Stimulated activated CD4-positive, alpha-beta T cell treated with anti-CD3 and anti-CD28 coated beads, Interleukin-1b, Interleukin-23, amount 100 ng/mL, for 4 hours (primary cell): ENCODE data around the gene TGFBR1.

Source experiments
- DNase-seq, 2 donors: peaks; one replicate each; pipeline ENCODE4 v3.0.0-alpha.2; 2020; ENCODE audit warnings: low read depth in 2 of 2

The TGFBR1 gene

DNA sequence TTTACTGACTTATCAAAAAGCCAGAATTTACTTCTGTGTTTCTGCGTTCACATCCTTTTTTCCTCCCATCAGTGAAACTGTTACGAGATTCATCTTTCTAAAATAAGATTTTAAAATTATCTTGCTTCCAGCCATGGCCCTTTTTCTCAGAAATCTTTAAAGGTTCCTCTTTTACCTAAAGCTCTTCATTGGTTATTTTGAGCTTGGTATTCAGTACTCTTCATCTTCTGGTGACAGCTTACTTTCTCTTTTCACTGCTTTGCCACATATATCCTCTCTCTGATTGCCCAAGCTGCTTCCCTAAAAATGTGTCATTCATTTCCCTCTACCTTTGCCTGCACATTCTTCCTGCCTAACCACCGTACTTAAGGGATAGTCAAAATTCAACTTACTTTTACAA is 32.3 kb downstream of the TGFBR1 start:
- no peak for DNase-seq

DNA sequence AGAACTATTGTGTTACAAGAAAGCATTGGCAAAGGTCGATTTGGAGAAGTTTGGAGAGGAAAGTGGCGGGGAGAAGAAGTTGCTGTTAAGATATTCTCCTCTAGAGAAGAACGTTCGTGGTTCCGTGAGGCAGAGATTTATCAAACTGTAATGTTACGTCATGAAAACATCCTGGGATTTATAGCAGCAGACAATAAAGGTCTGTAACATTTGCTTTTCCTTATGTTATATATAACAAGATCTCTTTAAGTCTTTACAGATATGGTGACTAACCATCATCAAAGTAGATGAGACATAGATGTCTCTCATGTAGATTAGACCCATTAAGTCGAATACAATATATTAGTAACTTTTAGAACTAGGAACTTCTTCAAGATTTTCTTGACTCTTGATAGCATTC is 33.0 kb downstream of the TGFBR1 start:
- no peak for DNase-seq

DNA sequence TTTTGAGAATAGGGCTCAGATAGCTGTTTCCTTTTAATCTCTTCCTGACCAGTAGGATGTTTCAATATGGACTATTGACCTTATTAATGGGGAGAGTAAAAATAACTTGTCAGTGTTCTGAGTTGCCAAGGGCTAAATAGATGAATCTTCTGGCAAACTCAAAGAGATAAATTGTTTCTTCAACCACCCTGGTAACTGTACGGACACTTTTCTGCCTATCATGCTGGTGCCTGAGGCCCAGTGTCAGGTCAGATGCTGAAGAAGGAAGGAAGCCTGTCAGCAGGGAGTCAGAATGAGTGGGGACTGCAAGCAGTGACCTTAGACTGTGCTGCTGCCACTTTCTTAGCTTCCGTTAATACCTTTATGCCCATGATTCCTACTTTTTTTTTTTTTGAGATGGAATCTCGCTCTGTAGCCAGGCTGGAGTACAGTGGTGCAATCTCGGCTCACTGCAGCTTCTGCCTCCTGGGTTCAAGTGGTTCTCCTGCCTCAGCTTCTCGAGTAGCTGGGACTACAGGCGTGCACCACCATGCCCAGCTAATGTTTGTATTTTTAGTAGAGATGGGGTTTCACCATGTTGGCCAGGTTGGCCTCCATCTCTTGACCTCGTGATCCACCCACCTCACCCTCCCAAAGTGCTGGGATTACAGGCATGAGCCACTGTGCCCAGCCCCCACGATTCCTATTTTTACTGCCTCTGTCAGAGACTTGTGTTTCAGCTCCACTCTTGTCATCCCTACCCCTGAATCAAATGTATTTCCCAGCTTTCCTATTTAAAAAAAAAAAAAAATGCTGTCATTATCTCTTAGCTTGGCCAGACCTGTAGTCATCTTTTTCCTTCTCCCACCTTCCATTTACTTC is 33.7 kb downstream of the TGFBR1 start:
- DNase-seq: no peak

DNA sequence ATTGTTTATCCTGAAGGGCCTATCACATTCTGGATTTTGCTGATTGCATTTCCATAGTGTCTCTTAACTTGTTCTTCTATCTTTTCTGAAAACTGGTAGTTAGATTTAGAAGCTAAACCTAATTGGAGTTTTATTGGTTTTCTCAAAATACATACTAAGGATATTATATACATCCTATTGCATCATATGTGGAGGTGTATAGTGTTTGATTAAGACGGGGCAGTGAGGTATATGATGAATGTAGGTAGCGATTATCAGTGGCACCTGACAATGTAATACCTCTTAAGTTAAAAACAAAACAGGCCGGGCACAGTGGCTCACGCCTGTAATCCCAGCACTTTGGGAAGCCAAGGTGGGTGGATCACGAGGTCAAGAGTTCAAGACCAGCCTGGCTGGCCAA is 35.0 kb downstream of the TGFBR1 start:
- no peak for DNase-seq

DNA sequence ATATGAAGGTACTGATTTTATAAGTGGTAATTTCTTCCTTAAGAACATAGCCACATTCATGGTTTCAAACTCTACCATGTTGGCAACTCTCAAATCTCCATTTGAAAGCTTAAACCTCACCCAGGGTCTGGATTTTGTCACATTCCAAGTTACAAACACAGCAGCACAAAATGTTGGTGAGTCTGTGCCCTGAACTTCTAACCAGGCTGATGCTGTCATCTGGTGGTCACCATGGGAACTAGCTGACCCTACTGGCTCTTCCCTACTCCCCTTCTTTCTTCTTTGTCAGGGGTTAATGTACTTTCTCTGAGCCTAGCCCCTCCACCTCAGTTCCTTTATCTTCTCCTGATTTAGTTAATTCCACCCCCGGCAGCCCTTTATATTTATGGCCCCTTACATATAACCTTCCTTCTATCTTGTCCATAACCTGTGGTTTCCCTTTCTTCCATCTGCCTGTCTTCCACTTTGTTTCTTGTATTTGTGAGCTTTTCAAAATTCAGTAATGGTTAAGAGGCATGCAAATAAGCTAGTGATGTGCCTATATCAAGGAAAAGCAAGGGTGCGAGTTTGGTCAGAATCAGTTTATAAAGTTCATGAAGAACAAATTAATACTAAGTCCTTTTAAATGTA is 35.9 kb downstream of the TGFBR1 start:
- peak; percentile 22 to 47 for DNase-seq

DNA sequence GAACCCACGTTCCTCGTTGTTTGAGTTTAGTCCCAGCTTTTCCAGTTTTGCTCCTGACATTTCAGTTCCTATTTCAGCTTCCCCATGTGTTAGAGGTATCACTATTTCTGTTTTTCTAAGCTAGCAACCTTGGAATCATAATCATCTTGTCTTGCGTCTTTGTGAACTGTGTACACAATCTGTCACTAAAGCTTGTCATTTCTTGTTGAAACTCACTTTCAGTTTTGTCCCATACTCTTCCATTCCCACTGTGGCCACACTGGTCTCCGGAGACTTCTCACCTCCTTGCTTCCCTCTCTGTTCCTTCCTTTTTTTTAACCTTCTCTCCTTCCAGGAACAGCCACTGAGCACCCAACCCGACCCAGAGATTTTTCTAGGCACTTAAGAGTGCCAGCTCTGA is 36.9 kb downstream of the TGFBR1 start:
- DNase-seq: no peak

DNA sequence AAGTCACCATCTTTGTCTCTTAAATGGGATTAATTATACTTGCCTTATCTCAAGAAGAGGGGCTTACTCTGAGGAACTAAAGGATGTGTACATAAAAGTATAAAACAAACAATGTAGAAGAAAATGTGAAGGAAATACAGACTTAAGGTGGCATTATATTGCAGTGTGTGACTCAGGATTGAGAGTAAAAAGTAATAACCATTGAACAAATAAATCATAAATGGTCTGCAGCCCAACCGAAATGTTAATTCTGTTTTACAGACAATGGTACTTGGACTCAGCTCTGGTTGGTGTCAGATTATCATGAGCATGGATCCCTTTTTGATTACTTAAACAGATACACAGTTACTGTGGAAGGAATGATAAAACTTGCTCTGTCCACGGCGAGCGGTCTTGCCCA is 37.4 kb downstream of the TGFBR1 start:
- no peak for DNase-seq

DNA sequence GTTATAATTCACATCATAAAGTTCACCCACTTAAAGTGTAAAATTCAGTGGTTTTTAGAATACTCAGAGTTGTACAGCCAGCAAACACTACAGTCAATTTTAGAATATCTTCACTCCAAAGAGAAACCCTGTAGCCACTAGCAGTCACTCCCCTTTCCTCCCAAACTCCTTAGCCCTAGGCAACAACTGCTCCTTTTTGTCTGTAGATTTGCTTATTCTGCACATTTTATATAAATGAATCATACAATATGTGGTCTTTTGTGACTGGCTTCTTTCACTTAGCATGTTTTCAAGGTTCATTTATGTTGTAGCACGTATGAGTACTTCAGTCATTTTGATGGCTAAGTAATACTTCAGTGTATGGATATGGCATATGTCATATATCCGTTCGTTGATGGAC is 38.7 kb downstream of the TGFBR1 start:
- no peak for DNase-seq

DNA sequence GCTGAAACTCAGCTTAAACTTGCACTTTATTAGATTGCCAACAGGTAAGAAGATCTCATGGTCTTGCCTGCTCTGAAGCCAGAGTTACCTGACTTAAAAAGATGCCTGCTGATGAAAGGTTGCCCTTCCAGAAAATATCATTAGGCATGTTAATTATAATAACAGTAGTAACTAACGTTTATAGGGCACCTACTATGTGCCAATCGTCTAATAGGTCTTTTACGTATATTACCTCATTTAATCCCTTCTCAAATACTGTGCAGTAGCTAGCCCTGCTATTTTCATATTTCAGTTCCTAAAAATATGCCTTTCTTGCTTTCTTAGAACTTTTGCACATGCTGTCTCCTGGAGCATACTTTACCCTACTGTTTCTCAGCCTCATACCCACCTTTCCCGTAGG is 40.1 kb downstream of the TGFBR1 start:
- DNase-seq: no peak

DNA sequence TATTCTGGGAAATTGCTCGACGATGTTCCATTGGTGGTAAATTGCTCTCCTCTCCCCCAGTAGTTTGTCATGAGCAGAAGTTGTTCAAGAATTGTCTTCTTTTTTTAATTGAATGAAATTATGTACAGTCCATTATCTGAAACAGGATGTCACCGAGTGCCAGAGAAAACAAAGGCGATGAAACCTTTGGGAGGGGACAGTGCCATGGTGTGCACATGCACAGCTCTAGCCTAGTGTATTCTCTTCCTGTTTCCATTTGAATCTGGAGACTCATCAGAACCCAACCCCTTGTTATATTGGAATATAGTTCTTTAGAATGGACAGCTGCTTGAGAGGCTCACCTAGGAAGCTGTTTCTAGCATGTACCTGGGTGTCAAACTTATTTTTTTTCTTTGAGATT is 41.7 kb downstream of the TGFBR1 start:
- DNase-seq: no peak

DNA sequence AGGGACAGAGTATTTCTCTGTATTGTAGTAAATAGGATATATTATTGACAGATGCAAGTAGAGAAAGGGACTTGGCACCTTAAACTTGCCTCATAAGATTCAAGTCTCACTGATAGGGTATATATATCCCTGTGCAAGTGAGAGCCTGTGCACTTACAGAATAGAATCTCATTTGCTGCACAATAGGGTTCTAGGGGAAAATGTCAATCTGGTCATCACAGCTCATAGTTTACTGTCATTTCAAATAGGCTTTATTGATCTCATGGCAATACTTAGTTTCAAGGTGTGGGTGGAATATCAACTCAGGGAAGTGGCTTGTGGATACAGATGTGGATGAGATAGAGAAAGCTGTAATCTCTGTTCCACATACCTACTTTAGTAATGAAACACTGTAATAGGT is 42.3 kb downstream of the TGFBR1 start:
- DNase-seq: no peak

DNA sequence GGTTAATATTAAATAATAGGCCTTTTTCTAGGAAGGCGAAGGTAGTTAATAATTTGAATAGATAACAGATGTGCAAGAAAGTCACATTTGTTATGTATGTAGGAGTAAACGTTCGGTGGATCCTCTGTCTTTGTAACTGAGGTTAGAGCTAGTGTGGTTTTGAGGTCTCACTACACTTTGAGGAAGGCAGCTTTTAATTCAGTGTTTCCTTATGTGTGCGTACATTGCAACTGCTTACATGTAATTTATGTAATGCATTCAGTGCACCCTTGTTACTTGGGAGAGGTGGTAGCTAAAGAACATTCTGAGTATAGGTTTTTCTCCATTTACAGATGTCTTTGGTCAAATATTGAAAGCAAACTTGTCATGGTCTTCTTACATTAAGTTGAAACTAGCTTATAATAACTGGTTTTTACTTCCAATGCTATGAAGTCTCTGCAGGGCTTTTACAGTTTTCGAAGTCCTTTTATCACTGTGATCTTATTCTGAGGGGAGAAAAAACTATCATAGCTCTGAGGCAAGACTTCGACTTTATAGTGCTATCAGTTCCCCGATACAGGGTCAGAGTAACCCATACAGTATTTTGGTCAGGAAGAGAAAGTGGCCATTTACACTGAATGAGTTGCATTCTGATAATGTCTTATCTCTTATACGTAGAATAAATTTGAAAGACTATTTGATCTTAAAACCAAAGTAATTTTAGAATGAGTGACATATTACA is 45.7 kb downstream of the TGFBR1 start:
- no peak for DNase-seq

DNA sequence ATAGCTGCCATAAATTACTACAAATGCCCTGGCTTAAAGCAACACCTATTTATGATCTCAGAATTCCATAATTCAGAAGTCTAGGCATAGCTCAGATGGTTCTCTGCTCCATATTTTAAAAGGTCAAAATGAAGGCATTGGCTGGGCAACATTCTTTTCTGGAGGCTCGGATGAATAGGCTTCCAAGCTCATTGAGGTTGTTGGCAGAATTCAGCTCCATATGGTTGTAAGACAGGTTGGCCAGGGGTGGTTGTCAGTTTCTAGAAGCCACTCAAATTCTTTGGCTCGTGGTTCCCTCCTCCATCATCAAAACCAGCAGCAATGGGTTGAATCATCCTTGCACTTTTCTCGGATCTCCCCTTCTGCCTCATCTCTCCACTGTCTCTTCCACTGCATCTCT is 49.4 kb downstream of the TGFBR1 start:
- DNase-seq: no peak

DNA sequence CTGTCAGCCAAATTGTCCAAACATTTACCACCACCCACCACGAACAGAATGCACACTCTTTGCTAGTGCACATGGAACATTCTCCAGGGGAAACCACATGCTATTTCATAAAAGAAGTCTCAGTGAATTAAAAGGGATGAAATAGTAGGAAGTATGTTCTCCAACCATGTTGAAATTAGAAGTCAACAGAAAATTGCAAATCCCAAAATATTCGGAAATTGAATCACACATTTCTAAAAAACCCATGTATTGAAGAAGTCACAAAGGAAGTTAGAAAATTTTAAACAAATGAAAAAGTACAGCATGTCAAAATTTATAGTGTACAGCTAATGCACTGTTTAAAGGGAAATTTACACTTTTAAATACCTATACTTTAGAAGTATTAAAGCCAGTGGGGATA is 50.8 kb downstream of the TGFBR1 start:
- DNase-seq: no peak

DNA sequence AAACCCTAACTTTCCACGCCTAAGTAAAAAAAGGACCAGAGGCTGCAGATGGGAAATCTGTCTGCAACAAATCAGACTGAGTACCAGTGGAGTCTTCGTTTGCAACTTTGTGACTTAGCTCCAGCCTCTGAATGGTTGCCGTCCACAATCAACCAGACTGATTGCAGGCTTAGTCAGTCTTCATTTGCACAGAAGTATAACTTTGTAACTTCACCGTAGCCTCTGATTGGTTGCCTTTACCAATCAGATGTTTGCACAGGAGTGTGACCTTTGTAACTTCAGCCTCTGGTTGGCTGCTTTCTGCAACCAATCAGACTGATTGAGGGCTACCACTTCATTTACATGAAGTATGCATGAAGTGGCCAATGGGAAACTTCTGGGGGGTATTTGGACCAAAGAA is 53.7 kb downstream of the TGFBR1 start:
- no peak for DNase-seq

DNA sequence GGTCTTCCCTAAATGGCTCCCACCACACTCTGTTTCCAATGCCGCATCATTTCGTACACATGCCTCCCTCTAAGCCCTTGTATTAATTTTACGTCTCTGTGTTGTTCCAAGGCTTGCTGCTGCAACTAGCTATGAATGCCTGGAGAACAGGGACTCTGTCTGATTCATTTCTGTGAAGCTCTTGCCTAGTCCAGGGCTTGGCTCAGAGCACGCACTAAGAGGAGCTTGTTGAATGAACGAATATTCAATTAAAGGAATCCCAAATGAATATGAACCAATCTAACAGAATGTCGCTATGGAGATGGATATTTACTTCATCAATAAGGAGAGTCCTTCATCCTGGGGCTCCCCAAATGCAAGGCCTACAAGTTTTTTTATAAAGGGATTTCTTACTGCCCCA is 55.3 kb downstream of the TGFBR1 start:
- no peak for DNase-seq

DNA sequence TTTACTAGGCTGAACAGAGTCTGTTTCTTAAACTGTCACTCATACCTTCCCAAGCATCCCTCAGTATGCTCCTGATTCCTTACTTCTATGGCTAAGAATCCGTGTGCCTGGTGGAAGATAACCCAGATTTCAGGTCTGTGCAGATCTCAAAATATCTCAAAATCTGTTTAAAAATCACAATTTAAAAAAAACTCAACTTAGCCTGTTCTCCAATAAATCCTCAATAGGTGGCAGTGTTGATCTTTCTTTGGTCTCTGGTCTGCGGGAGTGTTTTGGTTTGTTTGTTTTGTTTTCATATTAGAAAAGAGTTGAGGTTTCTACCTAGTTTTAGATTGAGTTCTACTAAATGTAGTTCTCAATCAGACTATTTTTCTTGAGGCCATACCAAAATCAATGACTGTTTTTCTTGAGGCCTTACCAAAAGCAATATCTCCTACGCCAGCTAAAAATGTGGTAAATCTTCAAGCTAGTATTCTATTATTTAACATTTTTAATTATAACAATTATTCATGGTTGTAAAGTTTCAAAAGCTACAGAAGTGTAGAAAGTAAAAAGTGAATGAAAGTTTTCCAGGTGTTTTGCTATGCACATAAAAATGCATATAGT is 57.9 kb downstream of the TGFBR1 start:
- no peak for DNase-seq

DNA sequence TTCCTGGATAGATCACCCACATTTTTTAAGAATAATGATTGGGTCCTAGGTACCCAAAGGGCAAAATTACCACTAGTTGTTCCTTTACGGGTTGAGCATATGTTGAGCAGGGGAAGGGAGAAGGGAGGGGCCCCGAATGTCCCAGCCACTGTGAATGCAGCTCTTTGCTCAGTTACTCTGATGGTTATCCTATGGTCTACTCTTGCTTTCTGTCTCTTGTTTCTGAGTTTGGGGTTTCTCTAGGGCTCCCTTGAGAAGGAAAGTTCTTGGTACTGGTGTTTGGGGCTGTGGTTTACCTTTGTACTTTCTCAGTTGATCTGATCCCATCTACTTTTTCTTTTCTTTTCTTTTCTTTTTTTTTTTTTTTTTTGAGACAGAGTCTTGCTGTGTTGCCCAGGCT is 61.2 kb downstream of the TGFBR1 start:
- DNase-seq: no peak

DNA sequence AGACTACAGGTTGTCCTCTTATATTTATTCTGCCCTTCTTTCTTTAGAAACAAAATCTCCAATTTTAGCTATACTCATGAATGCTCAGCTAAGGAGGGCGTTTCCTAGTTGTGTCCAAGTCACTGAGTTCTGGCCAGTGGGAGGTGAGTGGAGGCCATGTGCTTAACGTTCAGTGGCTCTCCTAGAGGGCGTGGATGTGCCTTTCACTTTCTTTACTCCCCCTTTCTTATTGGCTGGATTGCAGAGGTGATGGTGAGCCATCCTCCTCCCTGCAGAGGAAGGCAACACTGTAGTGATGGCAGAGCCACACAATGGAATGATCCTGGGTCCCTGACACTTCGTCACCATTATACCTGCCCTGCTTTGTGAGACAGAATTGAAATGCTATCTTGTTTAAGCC is 62.2 kb downstream of the TGFBR1 start:
- no peak for DNase-seq

DNA sequence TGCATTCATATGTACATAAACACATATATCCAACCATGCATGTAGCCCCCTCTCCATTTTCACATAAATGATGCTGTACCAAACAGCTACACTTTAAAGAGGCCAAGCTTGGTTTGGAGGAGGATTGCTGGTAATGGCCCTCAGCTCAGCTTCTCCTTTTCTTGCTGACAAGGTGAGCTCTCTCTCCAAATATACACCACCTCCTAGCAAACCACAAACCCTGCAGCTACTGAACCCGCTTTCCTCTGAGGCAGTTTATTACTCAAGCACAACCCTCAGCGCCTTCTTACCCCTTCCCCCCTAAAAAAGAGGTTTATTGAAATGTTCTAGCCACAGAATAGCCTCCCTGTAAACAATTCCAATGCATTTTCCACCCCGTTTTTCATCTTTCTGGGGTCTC is 62.8 kb downstream of the TGFBR1 start:
- no peak for DNase-seq

DNA sequence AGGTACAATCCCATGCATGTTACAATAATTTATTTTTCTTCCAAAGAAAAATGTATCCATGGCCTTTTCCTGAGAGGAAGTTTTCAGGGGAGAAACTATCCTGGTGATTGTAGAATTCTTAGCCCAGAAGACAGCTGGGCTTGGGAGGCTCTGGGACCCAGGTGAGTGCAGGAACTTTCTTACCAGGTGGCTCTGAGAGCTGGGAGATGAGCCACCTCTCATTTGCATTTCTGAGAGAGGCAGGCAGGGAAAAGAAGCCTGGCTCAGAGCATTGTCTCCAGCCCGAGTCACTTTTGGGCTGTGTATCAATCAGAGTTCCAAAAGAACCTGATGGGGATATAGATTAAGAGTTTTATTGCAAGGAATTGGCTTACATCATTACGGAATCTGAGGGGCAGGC is 64.2 kb downstream of the TGFBR1 start:
- DNase-seq: no peak

DNA sequence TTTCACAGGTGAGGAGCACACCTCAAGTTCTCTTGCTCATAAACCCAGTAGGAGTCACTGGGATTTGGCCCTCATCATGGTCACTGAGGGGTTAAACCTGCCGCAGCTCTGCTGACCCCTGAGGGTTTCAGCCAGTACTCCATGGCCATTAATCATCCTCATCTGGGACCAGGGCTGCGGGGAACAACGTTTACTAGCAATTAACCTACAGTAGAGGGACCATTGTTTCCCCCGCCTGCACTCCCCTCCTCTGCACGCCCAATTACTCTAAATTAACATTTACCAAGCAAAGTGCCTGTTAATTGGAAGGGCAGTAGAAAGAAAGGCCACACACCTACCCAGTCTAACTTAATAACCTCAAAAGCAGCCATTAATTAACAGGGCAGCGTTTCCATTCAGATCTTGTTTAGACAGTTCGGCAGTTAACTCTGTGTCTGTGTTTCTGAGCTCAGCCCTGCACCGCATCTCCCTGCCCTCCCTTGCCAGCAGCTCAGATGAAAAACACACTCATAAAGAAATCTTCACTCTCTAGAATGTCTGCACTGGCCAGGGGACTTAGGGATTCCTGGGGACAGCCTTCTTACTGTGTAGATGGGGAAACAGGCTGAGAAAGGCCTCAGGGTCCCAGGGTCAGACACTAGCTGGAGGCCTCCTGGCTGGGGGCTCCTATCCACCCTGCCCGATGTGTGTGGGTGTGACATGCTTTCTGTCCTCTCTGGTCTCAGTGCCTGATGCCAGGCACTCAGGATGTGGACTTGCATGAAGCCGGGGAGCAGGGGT is 65.3 kb downstream of the TGFBR1 start:
- no peak for DNase-seq
